Measurements from ENCODE around the gene LARP4B. TPM values are rescaled to one million over a fixed set of nuclear protein-coding genes. Genes with fewer than 3 reads are reported as not detected.

Gene LARP4B
- total RNA-seq, 1 donor from 2014 or later = 101 TPM

- Histone ChIP-seq H3K9ac (ENCODE audit: low read length) (no peak overlapping the region), H3K4me2 (ENCODE audit: low read length) (no peak overlapping the region), H3K4me3 (ENCODE audit: insufficient read depth, low read depth, low read length) (no peak overlapping the region), H3K4me1 (ENCODE audit: insufficient read depth, low read length) (no peaks in the 10 kb centered on the region), H3K79me2 (ENCODE audit: insufficient read depth, low read length) (peaks cover 99% of the 10 kb centered on the region), H4K20me1 (ENCODE audit: insufficient read depth, low read length) (peaks cover 65% of the 10 kb centered on the region), H3K36me3 (ENCODE audit: insufficient read depth, low read length) (no peaks in the 10 kb centered on the region), H3K27me3 (ENCODE audit: insufficient read depth, low read length) (no peaks in the 10 kb centered on the region), H3K9me3 (ENCODE audit: insufficient read depth, low read depth, low read length) (no peaks in the 10 kb centered on the region), H2AFZ (ENCODE audit: low read depth, low read length) (no peak overlapping the region), H3K27ac (ENCODE audit: low read depth, low read length) (no peak overlapping the region)
- no peak for FAIRE-seq
- no peak overlapping the region for H3K4me3 Mint-ChIP-seq (ENCODE audit: unreplicated experiment)
- H3K27me3 Mint-ChIP-seq (ENCODE audit: low read depth, unreplicated experiment) = no peaks in the 10 kb centered on the region
- TF ChIP-seq CTCF (IDR thresholded peaks at IDR 0.05; ENCODE audit: insufficient read depth, low read depth, low read length) = no peak
- no peak overlapping the region for H3K27ac Mint-ChIP-seq (ENCODE audit: unreplicated experiment)
- DNase-seq (ENCODE audit: low read depth) = no peak
- peaks cover 8% of the 10 kb centered on the region for H3K4me1 Mint-ChIP-seq (ENCODE audit: low read depth, unreplicated experiment)
- H3K36me3 Mint-ChIP-seq (ENCODE audit: low read depth, unreplicated experiment) = no peaks in the 10 kb centered on the region
- no peaks in the 10 kb centered on the region for H3K9me3 Mint-ChIP-seq (ENCODE audit: unreplicated experiment)
These were observed 36.2 kb downstream of the LARP4B start for GRCh38 chr10:895324-895723.

GRCh38 chr10:878895-879294, 52.6 kb downstream of the LARP4B start:
- DNase-seq (ENCODE audit: low read depth) (no peak), FAIRE-seq (no peak)
- Mint-ChIP-seq H3K4me3 (ENCODE audit: unreplicated experiment) (no peak overlapping the region), H3K36me3 (ENCODE audit: low read depth, unreplicated experiment) (peaks cover 19% of the 10 kb centered on the region), H3K27me3 (ENCODE audit: low read depth, unreplicated experiment) (no peaks in the 10 kb centered on the region), H3K4me1 (ENCODE audit: low read depth, unreplicated experiment) (no peaks in the 10 kb centered on the region), H3K27ac (ENCODE audit: unreplicated experiment) (no peak overlapping the region), H3K9me3 (ENCODE audit: unreplicated experiment) (no peaks in the 10 kb centered on the region)
- Histone ChIP-seq H3K4me2 (ENCODE audit: low read length) (no peak overlapping the region), H3K79me2 (ENCODE audit: insufficient read depth, low read length) (peaks cover 69% of the 10 kb centered on the region), H3K27me3 (ENCODE audit: insufficient read depth, low read length) (no peaks in the 10 kb centered on the region), H3K9me3 (ENCODE audit: insufficient read depth, low read depth, low read length) (no peaks in the 10 kb centered on the region), H2AFZ (ENCODE audit: low read depth, low read length) (no peak overlapping the region), H3K27ac (ENCODE audit: low read depth, low read length) (no peak overlapping the region), H3K9ac (ENCODE audit: low read length) (no peak overlapping the region), H3K4me3 (ENCODE audit: insufficient read depth, low read depth, low read length) (no peak overlapping the region), H4K20me1 (ENCODE audit: insufficient read depth, low read length) (peaks cover 50% of the 10 kb centered on the region), H3K36me3 (ENCODE audit: insufficient read depth, low read length) (peaks cover 35% of the 10 kb centered on the region), H3K4me1 (ENCODE audit: insufficient read depth, low read length) (no peaks in the 10 kb centered on the region)
- TF ChIP-seq EZH2 (IDR thresholded peaks at IDR 0.05; ENCODE audit: insufficient read depth, low read length) (no peak), CTCF (IDR thresholded peaks at IDR 0.05; ENCODE audit: insufficient read depth, low read depth, low read length) (no peak)

- Histone ChIP-seq H3K4me2 (ENCODE audit: low read length) (no peak overlapping the region), H3K36me3 (ENCODE audit: insufficient read depth, low read length) (peaks cover 35% of the 10 kb centered on the region), H3K27me3 (ENCODE audit: insufficient read depth, low read length) (no peaks in the 10 kb centered on the region), H2AFZ (ENCODE audit: low read depth, low read length) (no peak overlapping the region), H3K9me3 (ENCODE audit: insufficient read depth, low read depth, low read length) (no peaks in the 10 kb centered on the region), H3K27ac (ENCODE audit: low read depth, low read length) (no peak overlapping the region), H3K4me3 (ENCODE audit: insufficient read depth, low read depth, low read length) (no peak overlapping the region), H3K79me2 (ENCODE audit: insufficient read depth, low read length) (peaks cover 73% of the 10 kb centered on the region), H3K4me1 (ENCODE audit: insufficient read depth, low read length) (no peaks in the 10 kb centered on the region), H4K20me1 (ENCODE audit: insufficient read depth, low read length) (peaks cover 50% of the 10 kb centered on the region), H3K9ac (ENCODE audit: low read length) (no peak overlapping the region)
- Mint-ChIP-seq H3K27me3 (ENCODE audit: low read depth, unreplicated experiment) (no peaks in the 10 kb centered on the region), H3K9me3 (ENCODE audit: unreplicated experiment) (no peaks in the 10 kb centered on the region), H3K4me3 (ENCODE audit: unreplicated experiment) (no peak overlapping the region), H3K27ac (ENCODE audit: unreplicated experiment) (peak overlapping the region; percentile 59), H3K36me3 (ENCODE audit: low read depth, unreplicated experiment) (peaks cover 19% of the 10 kb centered on the region), H3K4me1 (ENCODE audit: low read depth, unreplicated experiment) (no peaks in the 10 kb centered on the region)
- DNase-seq (ENCODE audit: low read depth) = no peak
- no peak for FAIRE-seq
- TF ChIP-seq EZH2 (IDR thresholded peaks at IDR 0.05; ENCODE audit: insufficient read depth, low read length) (no peak), CTCF (IDR thresholded peaks at IDR 0.05; ENCODE audit: insufficient read depth, low read depth, low read length) (no peak)
These were observed 53.2 kb downstream of the LARP4B start for GRCh38 chr10:878333-878759.

Data from astrocyte (in vitro differentiated cells and primary cell).